Measurements from ENCODE around the gene ANKRD60.

ANKRD60 gene

GRCh38 chr20:58228484-58229197 lies at the start of gene ANKRD60:
Gene ANKRD60 (minus strand): TSS chr20:58228653. CDS start chr20:58228653, 0 bp downstream.
- DNase-seq (ENCODE audit: low spot score): no peak

- no peak for DNase-seq (ENCODE audit: low spot score)
Measured at GRCh38 chr20:58277578-58278472, 49.4 kb upstream of the ANKRD60 start.

- DNase-seq (ENCODE audit: low spot score): no peak
Measured at GRCh38 chr20:58277107-58277506, 48.7 kb upstream of the ANKRD60 start.

GRCh38 chr20:58274384-58274783 lies 45.9 kb upstream of the ANKRD60 start:
- DNase-seq (ENCODE audit: low spot score): no peak

- no peak for DNase-seq (ENCODE audit: low spot score)
Measured at GRCh38 chr20:58271606-58272351, 43.3 kb upstream of the ANKRD60 start.

GRCh38 chr20:58268936-58269619 lies 40.6 kb upstream of the ANKRD60 start:
- no peak for DNase-seq (ENCODE audit: low spot score)

GRCh38 chr20:58268421-58268821 lies 40.0 kb upstream of the ANKRD60 start:
- no peak for DNase-seq (ENCODE audit: low spot score)

- no peak for DNase-seq (ENCODE audit: low spot score)
Measured at GRCh38 chr20:58267389-58268215, 39.1 kb upstream of the ANKRD60 start.

GRCh38 chr20:58264271-58264670 lies 35.8 kb upstream of the ANKRD60 start:
- no peak for DNase-seq (ENCODE audit: low spot score)

GRCh38 chr20:58261660-58262059 lies 33.2 kb upstream of the ANKRD60 start:
- DNase-seq (ENCODE audit: low spot score): no peak

- DNase-seq (ENCODE audit: low spot score): no peak
Measured at GRCh38 chr20:58260006-58260405, 31.6 kb upstream of the ANKRD60 start.

GRCh38 chr20:58256842-58257241 lies 28.4 kb upstream of the ANKRD60 start:
- no peak for DNase-seq (ENCODE audit: low spot score)

- DNase-seq (ENCODE audit: low spot score): no peak
Measured at GRCh38 chr20:58256307-58256706, 27.9 kb upstream of the ANKRD60 start.

GRCh38 chr20:58254890-58255289 lies 26.4 kb upstream of the ANKRD60 start:
- DNase-seq (ENCODE audit: low spot score): no peak

- no peak for DNase-seq (ENCODE audit: low spot score)
Measured at GRCh38 chr20:58251979-58252591, 23.6 kb upstream of the ANKRD60 start.

- no peak for DNase-seq (ENCODE audit: low spot score)
Measured at GRCh38 chr20:58251348-58251978, 23.0 kb upstream of the ANKRD60 start.

- no peak for DNase-seq (ENCODE audit: low spot score)
Measured at GRCh38 chr20:58246346-58246745, 17.9 kb upstream of the ANKRD60 start.

- no peak for DNase-seq (ENCODE audit: low spot score)
Measured at GRCh38 chr20:58245931-58246330, 17.5 kb upstream of the ANKRD60 start.

- no peak for DNase-seq (ENCODE audit: low spot score)
Measured at GRCh38 chr20:58245181-58245891, 16.9 kb upstream of the ANKRD60 start.

Measured in germinal center (tissue), 1 donor.